SH-SY5Y (cell line): ENCODE measurements around the gene SNF8.

Source experiments
- GATA2 ChIP-seq: IDR thresholded peaks from 2 replicates; pipeline ENCODE4 v1.6.1; 2011; ENCODE audit warnings: mild to moderate bottlenecking, low read depth, low read length
- GATA3 ChIP-seq: IDR thresholded peaks from 2 replicates; pipeline ENCODE4 v1.6.1; 2011; ENCODE audit warnings: low read depth, mild to moderate bottlenecking, low read length, moderate library complexity

DNA sequence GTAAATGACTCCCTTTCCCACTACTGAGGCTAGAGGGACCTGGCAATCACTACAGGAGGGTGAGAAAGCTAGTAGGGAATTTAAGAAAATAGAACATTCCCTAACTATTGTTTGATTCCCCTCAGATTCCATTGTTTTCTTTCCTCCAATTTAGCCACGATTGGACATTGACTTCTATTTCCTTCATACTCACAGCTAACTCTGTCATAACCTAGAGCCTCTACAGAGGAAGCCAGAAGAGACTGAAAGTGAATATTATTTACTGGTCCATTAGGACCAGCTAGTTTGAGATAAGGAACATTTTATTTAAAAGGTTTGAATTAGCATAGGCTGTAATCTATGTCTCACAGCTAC, 14.9 kb downstream of the SNF8 start:
- TF ChIP-seq GATA2 (no peak), GATA3 (no peak)
